Stimulated activated memory B cell treated with anti-CD40 and anti-IgM and Interleukin-4, amounts not matched to agents 10 μg/mL and 1 μg/mL and 100 μg/mL, for 72 hours (primary cell): Measurements from ENCODE around the gene ZBTB7A.
"Not testable (repeated sequence)": the region's sequence is repeated elsewhere in the genome, so short reads cannot be mapped to it uniquely, and the experiment has no call there.

ENCODE experiments used
- ATAC-seq: fragments of 150-1000 bp; cut with Tn5 transposase; 2 replicates; pipeline ENCODE4 v1.10.0; 2021
- H3K27ac Mint-ChIP-seq: one replicate; pipeline ENCODE4 v1.8.0; 2022; ENCODE audit warnings: mild to moderate bottlenecking, mixed read lengths
- H3K27me3 Mint-ChIP-seq: one replicate; pipeline ENCODE4 v1.8.0; 2022; ENCODE audit warnings: mixed read lengths
- H3K36me3 Mint-ChIP-seq: one replicate; pipeline ENCODE4 v1.8.0; 2022; ENCODE audit warnings: mixed read lengths
- H3K4me1 Mint-ChIP-seq: one replicate; pipeline ENCODE4 v1.8.0; 2022; ENCODE audit warnings: mixed read lengths
- H3K4me3 Mint-ChIP-seq: one replicate; pipeline ENCODE4 v1.8.0; 2022; ENCODE audit warnings: mild to moderate bottlenecking, moderate library complexity, mixed read lengths
- H3K9me3 Mint-ChIP-seq: one replicate; pipeline ENCODE4 v1.8.0; 2022; ENCODE audit warnings: mixed read lengths

The ZBTB7A gene

GRCh38 chr19:4013886-4014540 is 52.7 kb downstream of the ZBTB7A start:
- Mint-ChIP-seq H3K4me1 (peaks cover 57% of the 10 kb centered on the region), H3K27ac (no peak overlapping the region), H3K9me3 (no peaks in the 10 kb centered on the region), H3K4me3 (no peak overlapping the region), H3K36me3 (peaks cover 42% of the 10 kb centered on the region), H3K27me3 (no peaks in the 10 kb centered on the region)
- no peak for ATAC-seq

DNA sequence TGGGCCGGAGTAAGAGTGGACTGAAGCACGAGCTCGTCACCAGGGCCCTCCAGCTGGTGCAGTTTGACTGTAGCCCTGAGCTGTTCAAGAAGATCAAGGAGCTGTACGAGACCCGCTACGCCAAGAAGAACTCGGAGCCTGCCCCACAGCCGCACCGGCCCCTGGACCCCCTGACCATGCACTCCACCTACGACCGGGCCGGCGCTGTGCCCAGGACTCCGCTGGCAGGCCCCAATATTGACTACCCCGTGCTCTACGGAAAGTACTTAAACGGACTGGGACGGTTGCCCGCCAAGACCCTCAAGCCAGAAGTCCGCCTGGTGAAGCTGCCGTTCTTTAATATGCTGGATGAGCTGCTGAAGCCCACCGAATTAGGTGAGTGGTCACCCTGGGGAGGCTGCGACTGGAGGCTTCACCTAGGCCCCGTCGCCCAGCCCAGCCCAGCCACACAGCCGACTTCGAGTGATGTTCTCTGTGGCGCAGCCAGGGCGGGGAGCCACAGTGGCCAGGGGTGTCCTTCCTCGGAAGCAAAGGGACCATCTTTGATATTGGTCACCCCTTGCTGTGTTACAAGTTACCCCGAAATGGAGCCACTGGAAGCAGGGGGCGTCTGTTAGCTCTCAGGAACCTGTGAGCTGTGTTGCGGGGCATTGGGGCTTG is 53.6 kb downstream of the ZBTB7A start:
- H3K9me3 Mint-ChIP-seq, result no peaks in the 10 kb centered on the region
- H3K4me1 Mint-ChIP-seq, result peaks cover 57% of the 10 kb centered on the region
- H3K36me3 Mint-ChIP-seq, result peaks cover 34% of the 10 kb centered on the region
- no peak for ATAC-seq
- no peak overlapping the region for H3K27ac Mint-ChIP-seq
- no peaks in the 10 kb centered on the region for H3K27me3 Mint-ChIP-seq
- no peak overlapping the region for H3K4me3 Mint-ChIP-seq

DNA sequence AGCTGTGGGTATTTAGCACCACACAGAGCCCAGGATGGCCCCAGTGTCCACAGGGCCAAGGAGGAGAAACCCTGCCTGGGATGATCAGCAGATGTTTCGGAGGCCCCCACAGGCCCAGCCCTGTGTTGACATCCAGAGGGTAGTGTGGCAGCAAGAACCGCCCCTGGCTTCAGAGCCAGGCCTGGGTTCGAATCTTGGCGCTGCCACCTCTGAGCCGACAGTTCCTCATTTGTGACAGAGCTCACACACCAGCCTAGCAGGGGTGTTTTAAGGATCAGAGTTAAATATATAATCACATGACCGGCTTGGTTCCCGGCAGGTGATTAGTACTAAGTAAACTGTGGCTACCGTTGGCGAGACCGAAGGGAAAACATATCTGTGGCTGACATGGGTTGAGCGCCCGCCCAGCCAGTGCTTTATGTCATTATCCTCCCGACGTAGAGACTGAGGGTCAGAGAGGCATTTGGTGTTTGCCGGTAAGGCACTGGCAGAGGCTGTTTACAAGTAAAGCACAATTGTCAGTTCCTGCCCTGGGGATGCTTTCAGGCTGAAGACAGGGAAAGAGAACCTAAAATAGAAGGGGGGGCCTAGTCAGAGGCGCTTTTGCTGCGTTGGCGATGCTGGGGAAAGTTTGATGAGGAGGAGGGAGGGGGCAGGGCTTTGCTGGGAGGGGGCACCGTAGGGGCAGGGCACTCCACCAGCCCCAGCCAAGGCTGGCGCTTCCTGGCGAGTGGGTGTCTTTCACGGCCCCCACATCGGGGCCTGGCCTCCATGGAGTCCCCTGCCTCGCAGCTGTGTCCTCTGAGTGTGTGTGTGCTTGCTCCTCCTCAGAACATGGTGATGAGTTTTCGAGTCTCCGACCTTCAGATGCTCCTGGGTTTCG is 54.4 kb downstream of the ZBTB7A start:
- Mint-ChIP-seq H3K36me3 (peaks cover 30% of the 10 kb centered on the region), H3K9me3 (no peaks in the 10 kb centered on the region), H3K4me3 (no peak overlapping the region), H3K27ac (no peak overlapping the region), H3K27me3 (no peaks in the 10 kb centered on the region), H3K4me1 (peaks cover 57% of the 10 kb centered on the region)
- ATAC-seq, result no peak

- H3K9me3 Mint-ChIP-seq, H3K4me3 Mint-ChIP-seq, H3K27ac Mint-ChIP-seq, H3K27me3 Mint-ChIP-seq, ATAC-seq: not testable (repeated sequence)
- Mint-ChIP-seq H3K4me1 (peaks cover 54% of the 10 kb centered on the region), H3K36me3 (peaks cover 28% of the 10 kb centered on the region)
Observed at GRCh38 chr19:4011430-4011829, 55.3 kb downstream of the ZBTB7A start.

DNA sequence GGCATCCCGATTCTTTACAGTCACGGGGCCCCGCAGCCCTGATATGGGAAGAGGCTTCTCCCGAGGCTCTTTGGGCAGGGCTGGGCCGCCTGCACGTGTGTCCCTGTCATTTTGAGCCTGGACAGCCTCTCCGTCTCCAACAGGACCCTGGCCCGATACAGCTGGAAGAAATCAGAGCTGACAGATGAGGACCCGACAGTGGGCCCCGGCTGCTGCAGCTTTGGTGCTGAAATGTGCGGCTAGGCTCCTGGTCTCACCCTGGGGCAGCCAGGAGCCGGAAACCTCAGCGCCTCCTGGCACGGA is 55.9 kb downstream of the ZBTB7A start:
- no peak overlapping the region for H3K4me3 Mint-ChIP-seq
- no peak for ATAC-seq
- H3K27me3 Mint-ChIP-seq, result no peaks in the 10 kb centered on the region
- H3K27ac Mint-ChIP-seq, result no peak overlapping the region
- peaks cover 21% of the 10 kb centered on the region for H3K36me3 Mint-ChIP-seq
- peaks cover 52% of the 10 kb centered on the region for H3K4me1 Mint-ChIP-seq
- H3K9me3 Mint-ChIP-seq, result no peaks in the 10 kb centered on the region

- peaks cover 50% of the 10 kb centered on the region for H3K4me1 Mint-ChIP-seq
- H3K36me3 Mint-ChIP-seq, result peaks cover 17% of the 10 kb centered on the region
- H3K9me3 Mint-ChIP-seq, result no peaks in the 10 kb centered on the region
- H3K4me3 Mint-ChIP-seq, result no peak overlapping the region
- no peaks in the 10 kb centered on the region for H3K27me3 Mint-ChIP-seq
- no peak for ATAC-seq
- H3K27ac Mint-ChIP-seq, result peak overlapping the region; percentile 75
Observed at GRCh38 chr19:4009990-4010807, 56.5 kb downstream of the ZBTB7A start.

- ATAC-seq, result peak; percentile 57
- Mint-ChIP-seq H3K27ac (peak overlapping the region; percentile 75), H3K4me3 (peak overlapping the region; percentile 84), H3K27me3 (no peaks in the 10 kb centered on the region), H3K36me3 (peaks cover 14% of the 10 kb centered on the region), H3K4me1 (peaks cover 47% of the 10 kb centered on the region), H3K9me3 (no peaks in the 10 kb centered on the region)
Observed at GRCh38 chr19:4007836-4008539, 58.7 kb downstream of the ZBTB7A start.

DNA sequence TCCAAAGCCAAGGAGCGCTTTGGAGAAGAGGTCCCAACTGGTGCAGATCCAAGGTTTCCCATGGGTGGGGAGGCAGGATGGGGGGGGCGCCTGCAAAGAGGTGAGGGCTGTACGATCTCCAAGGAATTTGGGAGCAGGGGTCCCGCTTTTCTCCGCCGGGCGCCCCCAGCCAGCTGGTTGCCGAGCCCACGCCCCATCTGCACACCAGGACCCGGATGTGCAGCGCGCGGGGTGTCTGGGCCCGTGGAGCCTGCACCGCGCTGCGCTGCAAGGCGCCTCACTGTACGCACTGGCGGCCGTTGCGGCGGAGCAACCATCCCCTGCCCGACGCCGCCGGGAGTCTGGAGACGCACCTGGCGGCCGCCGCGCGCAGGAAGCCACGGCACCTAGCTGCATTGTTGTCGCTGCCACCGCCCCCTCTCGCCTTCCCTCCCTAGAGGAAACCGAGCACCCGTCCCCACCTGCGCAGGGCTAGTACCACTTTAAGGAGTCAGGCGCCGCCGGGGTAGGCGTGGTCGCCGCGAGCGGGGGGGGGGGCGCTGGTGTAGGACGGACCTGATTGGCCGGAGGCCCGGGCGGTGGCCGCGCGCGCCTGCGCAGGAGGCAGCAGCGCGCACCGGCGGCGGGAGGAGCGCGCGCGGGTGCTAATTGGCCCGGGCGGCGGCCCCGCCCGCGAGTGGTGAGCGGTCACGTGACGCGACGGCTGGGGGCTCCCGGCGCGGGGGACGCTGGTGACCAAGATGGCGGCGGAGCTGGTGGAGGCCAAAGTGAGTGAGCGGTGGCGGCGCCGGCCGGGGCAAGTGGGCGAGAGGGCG is 59.5 kb downstream of the ZBTB7A start, which contains the start of gene PIAS4:
Gene PIAS4 (plus strand): TSS at position 716 of the 815 bp plus-strand sequence. CDS start 25 bp downstream, at position 741.
- Mint-ChIP-seq H3K4me3 (peak within 1 kb of the TSS; percentile 84), H3K27me3 (no peaks in the 10 kb centered on the region), H3K9me3 (no peaks in the 10 kb centered on the region), H3K36me3 (peaks cover 6% of the 10 kb centered on the region), H3K4me1 (peaks cover 39% of the 10 kb centered on the region), H3K27ac (peak within 1 kb of the TSS; percentile 75)
- peak; percentile 96 for ATAC-seq

DNA sequence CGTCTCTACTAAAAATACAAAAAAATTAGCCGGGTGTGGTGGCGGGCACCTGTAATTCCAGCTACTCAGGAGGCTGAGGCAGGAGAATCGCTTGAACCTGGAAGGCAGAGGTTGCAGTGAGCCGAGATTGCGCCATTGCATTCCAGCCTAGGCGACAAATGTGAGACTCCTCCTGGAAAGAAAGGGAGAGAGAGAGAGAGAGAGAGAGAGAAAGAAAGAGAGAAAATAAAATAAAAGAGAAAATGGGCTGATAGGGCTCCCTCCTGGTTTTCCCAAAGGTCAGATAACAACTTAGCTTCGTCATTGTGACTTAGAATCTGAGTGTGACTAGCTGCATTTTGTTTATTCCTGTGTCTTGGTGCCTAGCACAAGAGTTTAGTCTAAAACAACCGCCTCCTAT is 61.3 kb downstream of the ZBTB7A start:
- H3K27ac Mint-ChIP-seq, H3K36me3 Mint-ChIP-seq, ATAC-seq, H3K9me3 Mint-ChIP-seq, H3K27me3 Mint-ChIP-seq: not testable (repeated sequence)
- Mint-ChIP-seq H3K4me3 (peak overlapping the region; percentile 13), H3K4me1 (peaks cover 27% of the 10 kb centered on the region)

DNA sequence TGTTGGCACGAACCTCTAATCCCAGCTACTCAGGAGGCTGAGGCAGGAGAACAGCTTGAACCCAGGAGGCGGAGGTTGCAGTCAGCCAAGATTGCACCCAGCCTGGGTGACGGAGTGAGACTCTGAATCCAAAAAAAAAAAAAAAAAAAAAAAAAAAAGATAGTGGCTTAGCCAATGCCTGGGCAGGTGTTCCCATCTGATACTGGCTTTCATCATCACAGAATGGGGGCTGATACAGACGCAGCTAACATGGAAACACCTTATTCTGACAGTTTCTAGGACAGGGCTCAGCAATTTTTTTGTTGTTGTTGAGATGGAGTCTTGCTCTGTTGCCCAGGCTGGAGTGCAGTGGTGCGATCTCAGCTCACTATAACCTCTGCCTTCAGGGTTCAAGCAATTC is 65.9 kb downstream of the ZBTB7A start:
- H3K9me3 Mint-ChIP-seq, H3K4me1 Mint-ChIP-seq, ATAC-seq, H3K27me3 Mint-ChIP-seq, H3K36me3 Mint-ChIP-seq, H3K27ac Mint-ChIP-seq, H3K4me3 Mint-ChIP-seq: not testable (repeated sequence)

- H3K4me1 Mint-ChIP-seq, H3K9me3 Mint-ChIP-seq, H3K36me3 Mint-ChIP-seq, ATAC-seq, H3K4me3 Mint-ChIP-seq, H3K27me3 Mint-ChIP-seq, H3K27ac Mint-ChIP-seq: not testable (repeated sequence)
Observed at GRCh38 chr19:3998667-3999412, 67.9 kb downstream of the ZBTB7A start.

GRCh38 chr19:3995607-3996006 is 71.1 kb downstream of the ZBTB7A start:
- no peaks in the 10 kb centered on the region for H3K27me3 Mint-ChIP-seq
- no peak for ATAC-seq
- no peak overlapping the region for H3K27ac Mint-ChIP-seq
- H3K36me3 Mint-ChIP-seq, result no peaks in the 10 kb centered on the region
- H3K9me3 Mint-ChIP-seq, result peaks cover 3% of the 10 kb centered on the region
- H3K4me3 Mint-ChIP-seq, result no peak overlapping the region
- peaks cover 12% of the 10 kb centered on the region for H3K4me1 Mint-ChIP-seq
